Activated T-helper 2 cell treated with anti-CD3 and anti-CD28 coated beads, Interferon-gamma antibody, Interleukin-2, Interleukin-4, amounts not matched to agents 10 μg/mL and 5 μg/mL and 100 μg/mL, durations not matched to agents 14 hours and 24 hours and 36 hours (primary cell): Measurements from ENCODE around the gene IL1RAPL2. TPM values are rescaled to one million over a fixed set of nuclear protein-coding genes. Genes with fewer than 3 reads are reported as not detected.
"Not testable (repeated sequence)": the region's sequence is repeated elsewhere in the genome, so short reads cannot be mapped to it uniquely, and the experiment has no call there.

Source experiments
- DNase-seq: peaks from one replicate; pipeline ENCODE4 v3.0.0; 2021; ENCODE audit warnings: low spot score
- H3K27ac Mint-ChIP-seq: one replicate; pipeline ENCODE4 v1.8.0; 2021; ENCODE audit warnings: mixed read lengths
- H3K27me3 Mint-ChIP-seq: one replicate; pipeline ENCODE4 v1.8.0; 2021; ENCODE audit warnings: low read depth, mixed read lengths
- H3K36me3 Mint-ChIP-seq: one replicate; pipeline ENCODE4 v1.8.0; 2021; ENCODE audit warnings: low read depth, mixed read lengths
- H3K4me1 Mint-ChIP-seq: one replicate; pipeline ENCODE4 v1.8.0; 2021; ENCODE audit warnings: low read depth, mixed read lengths
- H3K4me3 Mint-ChIP-seq: one replicate; pipeline ENCODE4 v1.8.0; 2021; ENCODE audit warnings: low read depth, mild to moderate bottlenecking, moderate library complexity, mixed read lengths
- H3K9me3 Mint-ChIP-seq: one replicate; pipeline ENCODE4 v1.8.0; 2021; ENCODE audit warnings: mixed read lengths
- intact Hi-C: fragments of 100-400 bp; cut with micrococcal nuclease; formaldehyde crosslinking; loops from one replicate; pipeline ENCODE4 v1.15.1; 2023
- total RNA-seq: library from RNA; stranded (reverse); gene quantifications from 2 replicates; pipeline ENCODE4 v1.2.3, GENCODE V29; 2022

IL1RAPL2 gene
- total RNA-seq, 1 donor from 2014 or later: not detected

DNA sequence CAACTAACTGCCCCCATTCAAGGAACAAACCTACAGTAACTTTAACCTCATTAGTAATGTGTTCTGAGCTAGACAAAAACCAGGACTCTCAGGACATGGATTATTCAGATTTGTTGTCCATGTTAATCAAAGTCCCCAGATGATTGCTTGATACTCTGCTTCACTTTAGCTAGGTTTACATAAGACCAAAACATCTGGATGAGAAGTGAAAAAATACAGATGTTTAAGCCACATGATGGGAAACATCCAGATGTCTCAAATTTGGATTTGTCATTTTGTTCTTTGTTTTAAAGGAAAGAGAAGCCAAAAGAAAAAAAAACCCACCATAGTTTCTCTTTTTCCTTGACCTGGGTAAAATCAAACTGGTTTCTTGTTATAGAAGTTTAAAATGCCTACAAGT lies 1207.8 kb downstream of the IL1RAPL2 start:
- intact Hi-C loops: no loop called here

DNA sequence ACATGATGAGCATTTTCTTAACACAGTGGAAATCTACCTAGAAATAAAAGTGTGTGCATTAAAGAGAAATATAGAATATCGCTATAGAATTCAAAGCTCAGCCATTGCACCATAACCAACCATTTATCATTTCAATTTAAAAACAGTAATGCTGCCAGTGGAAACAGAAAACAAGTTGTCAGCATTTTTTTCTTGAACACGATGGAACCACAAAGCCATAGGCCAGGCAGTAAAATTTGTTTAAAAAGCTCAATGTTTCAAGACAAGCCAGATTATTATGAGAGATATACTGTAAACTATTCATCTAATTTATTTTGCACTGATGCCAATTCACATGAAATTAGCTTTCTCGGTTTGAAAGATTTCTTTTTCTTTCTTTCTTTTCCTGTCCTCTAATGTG lies 1209.7 kb downstream of the IL1RAPL2 start:
- no peak for DNase-seq
- H3K27me3 Mint-ChIP-seq: no peaks in the 10 kb centered on the region
- H3K27ac Mint-ChIP-seq: no peak overlapping the region
- intact Hi-C loops: no loop called here
- H3K4me3 Mint-ChIP-seq: no peak overlapping the region
- peaks cover 4% of the 10 kb centered on the region for H3K9me3 Mint-ChIP-seq
- H3K36me3 Mint-ChIP-seq: no peaks in the 10 kb centered on the region
- no peaks in the 10 kb centered on the region for H3K4me1 Mint-ChIP-seq

More for the DNA sequence above, 1207.8 kb downstream of the IL1RAPL2 start:
- peaks cover 4% of the 10 kb centered on the region for H3K9me3 Mint-ChIP-seq
- no peak overlapping the region for H3K27ac Mint-ChIP-seq
- no peak for DNase-seq
- H3K4me1 Mint-ChIP-seq: no peaks in the 10 kb centered on the region
- no peaks in the 10 kb centered on the region for H3K36me3 Mint-ChIP-seq
- H3K27me3 Mint-ChIP-seq: no peaks in the 10 kb centered on the region
- no peak overlapping the region for H3K4me3 Mint-ChIP-seq

DNA sequence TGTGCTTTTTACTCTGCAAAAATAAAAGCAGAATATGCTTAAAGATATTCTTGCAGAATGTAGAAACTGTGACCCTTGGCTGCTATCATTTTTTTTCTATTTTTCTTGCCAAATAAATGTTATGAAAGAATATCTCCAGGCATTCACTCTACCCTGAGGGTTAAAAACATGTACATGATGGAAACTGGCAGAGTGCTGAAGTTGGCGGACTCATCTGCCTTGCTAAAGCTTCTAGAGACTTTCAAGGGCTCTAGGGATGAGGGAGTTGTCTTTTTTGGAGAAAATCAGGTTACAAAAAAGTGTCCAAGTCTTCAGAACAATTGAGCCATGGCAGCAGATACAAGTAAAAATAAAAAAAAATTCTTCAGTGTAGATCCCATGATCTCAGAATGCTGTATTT lies 1215.8 kb downstream of the IL1RAPL2 start:
- DNase-seq: no peak
- no peaks in the 10 kb centered on the region for H3K9me3 Mint-ChIP-seq
- H3K27me3 Mint-ChIP-seq: no peaks in the 10 kb centered on the region
- H3K36me3 Mint-ChIP-seq: no peaks in the 10 kb centered on the region
- no peaks in the 10 kb centered on the region for H3K4me1 Mint-ChIP-seq
- no peak overlapping the region for H3K4me3 Mint-ChIP-seq
- intact Hi-C loops: no loop called here
- no peak overlapping the region for H3K27ac Mint-ChIP-seq

DNA sequence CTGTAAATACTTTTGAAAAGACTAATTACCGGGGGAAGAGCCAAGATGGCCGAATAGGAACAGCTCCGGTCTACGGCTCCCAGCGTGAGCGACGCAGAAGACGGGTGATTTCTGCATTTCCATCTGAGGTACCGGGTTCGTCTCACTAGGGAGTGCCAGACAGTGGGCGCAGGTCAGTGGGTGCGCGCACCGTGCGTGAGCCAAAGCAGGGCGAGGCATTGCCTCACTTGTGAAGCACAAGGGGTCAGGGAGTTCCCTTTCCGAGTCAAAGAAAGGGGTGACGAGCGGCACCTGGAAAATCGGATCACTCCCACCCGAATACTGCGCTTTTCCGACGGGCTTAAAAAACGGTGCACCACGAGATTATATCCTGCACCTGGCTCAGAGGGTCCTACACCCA lies 1230.9 kb downstream of the IL1RAPL2 start:
- H3K36me3 Mint-ChIP-seq: not testable (repeated sequence)

DNA sequence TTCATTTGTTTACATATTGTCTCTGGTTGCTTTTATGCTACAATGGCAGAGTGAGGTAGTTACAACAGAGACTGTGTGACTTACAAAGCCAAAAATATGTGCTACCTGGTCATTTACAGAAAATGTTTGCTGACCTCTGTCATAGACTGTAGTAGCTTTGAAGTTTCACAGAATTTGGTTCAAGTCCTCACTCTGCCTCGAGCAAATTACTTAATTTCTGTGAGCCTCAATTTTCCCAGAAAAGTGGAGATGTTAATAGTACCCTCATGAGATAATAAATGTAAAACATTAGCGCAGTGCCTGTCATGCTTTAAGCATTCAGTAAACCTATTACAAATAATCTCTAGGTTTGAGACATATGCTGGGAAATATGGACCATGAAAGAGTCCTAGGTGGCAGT lies 1237.9 kb downstream of the IL1RAPL2 start:
- peaks cover 11% of the 10 kb centered on the region for H3K9me3 Mint-ChIP-seq
- H3K36me3 Mint-ChIP-seq: no peaks in the 10 kb centered on the region
- H3K27me3 Mint-ChIP-seq: no peaks in the 10 kb centered on the region
- H3K4me3 Mint-ChIP-seq: no peak overlapping the region
- H3K27ac Mint-ChIP-seq: no peak overlapping the region
- intact Hi-C loops: no loop called here
- no peak for DNase-seq
- no peaks in the 10 kb centered on the region for H3K4me1 Mint-ChIP-seq

More for the DNA sequence above, 1230.9 kb downstream of the IL1RAPL2 start:
- H3K4me3 Mint-ChIP-seq, H3K9me3 Mint-ChIP-seq, H3K27ac Mint-ChIP-seq, DNase-seq, H3K4me1 Mint-ChIP-seq, H3K27me3 Mint-ChIP-seq, intact Hi-C loops: not testable (repeated sequence)

- H3K4me1 Mint-ChIP-seq, H3K27me3 Mint-ChIP-seq, H3K27ac Mint-ChIP-seq, H3K36me3 Mint-ChIP-seq, DNase-seq, H3K4me3 Mint-ChIP-seq, intact Hi-C loops: not testable (repeated sequence)
- H3K9me3 Mint-ChIP-seq: peaks cover 11% of the 10 kb centered on the region
Observed at GRCh38 chrX:105805655-105806054, 1239.7 kb downstream of the IL1RAPL2 start.

- Mint-ChIP-seq H3K4me1 (no peaks in the 10 kb centered on the region), H3K27ac (no peak overlapping the region), H3K9me3 (no peaks in the 10 kb centered on the region), H3K27me3 (peaks cover 8% of the 10 kb centered on the region), H3K4me3 (no peak overlapping the region), H3K36me3 (no peaks in the 10 kb centered on the region)
- DNase-seq: no peak
- intact Hi-C loops: no loop called here
Observed at GRCh38 chrX:105816517-105816916, 1250.5 kb downstream of the IL1RAPL2 start.
